LHCN-M2 (cell line): ENCODE results near the gene RPL7L1. TPM values are rescaled to one million over a fixed set of nuclear protein-coding genes. Genes with fewer than 3 reads are reported as not detected.
"Not testable (repeated sequence)": the region's sequence is repeated elsewhere in the genome, so short reads cannot be mapped to it uniquely, and the experiment has no call there.

Experiments
- DNase-seq: peaks from one replicate; pipeline ENCODE4 v3.0.0-alpha.2; 2012; ENCODE audit warnings: low read depth
- total RNA-seq: library from RNA; depleted of rRNA; stranded (reverse); fragments of >200 nt; gene quantifications from 2 replicates; pipeline ENCODE4 v1.2.3, GENCODE V29; 2014

RPL7L1 gene
- total RNA-seq, 1 experiment from 2014 or later: 152 TPM

- no peak for DNase-seq
Observed at GRCh38 chr6:42891199-42891722, 11.8 kb downstream of the RPL7L1 start.

- not testable (repeated sequence) for DNase-seq
Observed at GRCh38 chr6:42894041-42894828, 14.8 kb downstream of the RPL7L1 start.

- no peak for DNase-seq
Observed at GRCh38 chr6:42896178-42896719, 16.8 kb downstream of the RPL7L1 start.

GRCh38 chr6:42898891-42899361, 19.5 kb downstream of the RPL7L1 start:
- peak; percentile 61 for DNase-seq

GRCh38 chr6:42899871-42900270, 20.5 kb downstream of the RPL7L1 start:
- peak; percentile 59 for DNase-seq

GRCh38 chr6:42901538-42901957, 22.1 kb downstream of the RPL7L1 start:
- peak; percentile 84 for DNase-seq

GRCh38 chr6:42902429-42903263, 23.2 kb downstream of the RPL7L1 start:
- DNase-seq: not testable (repeated sequence)

- no peak for DNase-seq
Observed at GRCh38 chr6:42904467-42904866, 25.1 kb downstream of the RPL7L1 start.

- DNase-seq: no peak
Observed at GRCh38 chr6:42907336-42907735, 27.9 kb downstream of the RPL7L1 start.

GRCh38 chr6:42909835-42910234, 30.4 kb downstream of the RPL7L1 start:
- no peak for DNase-seq

- no peak for DNase-seq
Observed at GRCh38 chr6:42911171-42912021, 32.0 kb downstream of the RPL7L1 start.

- DNase-seq: no peak
Observed at GRCh38 chr6:42914546-42914945, 35.1 kb downstream of the RPL7L1 start.

GRCh38 chr6:42915732-42916131, 36.3 kb downstream of the RPL7L1 start, which contains the start of gene PTCRA:
Gene PTCRA, plus strand, starts transcription at chr6:42916053. Its CDS starts 17 bp downstream, at chr6:42916070.
- DNase-seq: no peak

GRCh38 chr6:42916288-42916687, 36.9 kb downstream of the RPL7L1 start:
- no peak for DNase-seq

- no peak for DNase-seq
Observed at GRCh38 chr6:42921801-42922200, 42.4 kb downstream of the RPL7L1 start.

GRCh38 chr6:42923666-42924065, 44.2 kb downstream of the RPL7L1 start:
- peak; percentile 18 for DNase-seq

GRCh38 chr6:42925248-42925857, 45.9 kb downstream of the RPL7L1 start:
- no peak for DNase-seq

GRCh38 chr6:42928986-42929820, 49.8 kb downstream of the RPL7L1 start, which contains the start of gene CNPY3:
Gene CNPY3, plus strand, starts transcription at chr6:42929480. Its CDS starts 91 bp downstream, at chr6:42929571.
- peak; percentile 99 for DNase-seq

GRCh38 chr6:42929821-42930360, 50.5 kb downstream of the RPL7L1 start:
- peak; percentile 70 for DNase-seq
